Measurements from ENCODE around the gene CD19.

DNA sequence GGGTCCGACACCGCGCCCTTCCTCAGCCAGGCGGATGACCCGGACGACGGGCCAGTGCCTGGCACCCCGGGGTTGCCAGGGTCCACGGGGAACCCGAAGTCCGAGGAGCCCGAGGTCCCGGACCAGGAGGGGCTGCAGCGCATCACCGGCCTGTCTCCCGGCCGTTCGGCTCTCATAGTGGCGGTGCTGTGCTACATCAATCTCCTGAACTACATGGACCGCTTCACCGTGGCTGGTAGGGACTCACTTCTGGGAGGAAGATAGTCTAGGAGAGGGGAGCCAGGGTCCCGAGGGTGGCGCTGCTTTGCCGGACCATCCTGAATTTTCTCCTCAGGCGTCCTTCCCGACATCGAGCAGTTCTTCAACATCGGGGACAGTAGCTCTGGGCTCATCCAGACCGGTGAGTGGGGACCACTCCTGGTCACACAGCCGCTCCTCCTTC, 43.4 kb downstream of the CD19 start:
- TF ChIP-seq CTCF (IDR thresholded peaks at IDR 0.05; ENCODE audit: poor library complexity, severe bottlenecking) (no peak), SMC3 (conservative IDR thresholded peaks at IDR 0.05; ENCODE audit: poor library complexity) (no peak), EZH2 (IDR thresholded peaks at IDR 0.05; ENCODE audit: borderline replicate concordance, insufficient read depth, low read length, poor library complexity, severe bottlenecking) (no peak), EP300 (conservative IDR thresholded peaks at IDR 0.05; ENCODE audit: poor library complexity, severe bottlenecking) (no peak)

All from neural cell (in vitro differentiated cells).